Panc1 (cell line): ENCODE data around the gene SNAP25. TPM values are rescaled to one million over a fixed set of nuclear protein-coding genes. Genes with fewer than 3 reads are reported as not detected.

Experiments used
- ATAC-seq: fragments of 200-7000 bp; cut with Tn5 transposase; 2 replicates; pipeline ENCODE4 v1.9.1; 2020; ENCODE audit warnings: mild to moderate bottlenecking, moderate library complexity
- BruUV-seq: library from RNA; stranded (reverse); fragments of 400-500 nt; replicated peaks from 2 replicates; lab custom pipeline; 2021; lab: Mats Ljungman, UMichigan
- CTCF ChIA-PET: fragments of 300-600 bp; sonication (Branson Sonifier 250); formaldehyde crosslinking; loops from one replicate; lab custom pipeline; 2022; ENCODE audit warnings: antibody characterized with exemption; lab: Charles Lee
- POLR2A ChIA-PET: fragments of 300-600 bp; sonication (Branson Sonifier 250); formaldehyde crosslinking; loops from one replicate; lab custom pipeline; 2022; ENCODE audit warnings: antibody characterized with exemption; lab: Charles Lee
- DNase-seq: peaks from one replicate; pipeline ENCODE4 v3.0.0-alpha.2; 2010; ENCODE audit warnings: low read depth, low spot score
- H3K27ac ChIP-seq: 2 replicates; pipeline ENCODE4 v1.5.1; 2011; ENCODE audit warnings: mild to moderate bottlenecking, low read length, inconsistent platforms
- H3K27me3 ChIP-seq: fragments of 200-500 bp; sonication (Bioruptor generic); 2 replicates; pipeline ENCODE4 v1.6.0; 2014; ENCODE audit warnings: low read length, inconsistent platforms; ENCODE audit not compliant: control insufficient read depth, insufficient read depth
- H3K36me3 ChIP-seq: fragments of 200-500 bp; sonication (Bioruptor generic); 2 replicates; pipeline ENCODE4 v1.5.1; 2014; ENCODE audit warnings: inconsistent platforms, mild to moderate bottlenecking, low read length, moderate library complexity; ENCODE audit not compliant: control insufficient read depth, insufficient read depth
- H3K4me1 ChIP-seq: 2 replicates; pipeline ENCODE4 v1.5.1; 2011; ENCODE audit warnings: inconsistent platforms, mild to moderate bottlenecking, low read length, moderate library complexity; ENCODE audit not compliant: control insufficient read depth, insufficient read depth
- H3K4me3 ChIP-seq, 2 experiments: 2 replicates each; pipeline ENCODE4 v1.5.1; 2011 to 2012; ENCODE audit warnings: low read depth in 2 of 2, low read length in 2 of 2, mild to moderate bottlenecking in 2 of 2, inconsistent platforms in 1 of 2, moderate library complexity in 1 of 2
- H3K9me3 ChIP-seq: fragments of 200-500 bp; sonication (Bioruptor generic); 2 replicates; pipeline ENCODE4 v1.5.1; 2014; ENCODE audit warnings: low read depth, mild to moderate bottlenecking, inconsistent platforms, low read length, moderate library complexity; ENCODE audit not compliant: control insufficient read depth, insufficient read depth
- CTCF ChIP-seq: fragments of 450-650 bp; IDR thresholded peaks from 2 replicates; pipeline ENCODE4 v1.5.1; 2017; ENCODE audit warnings: mild to moderate bottlenecking
- POLR2AphosphoS5 ChIP-seq: IDR thresholded peaks from 2 replicates; pipeline ENCODE4 v1.6.1; 2012; ENCODE audit warnings: mild to moderate bottlenecking, low read depth, low read length, moderate library complexity
- REST ChIP-seq, 2 experiments: IDR thresholded peaks; 2 replicates each; pipeline ENCODE4 v1.6.1; 2011 to 2012; ENCODE audit warnings: low read depth in 2 of 2, control low read depth in 1 of 2, low read length in 1 of 2, mild to moderate bottlenecking in 1 of 2, moderate library complexity in 1 of 2; ENCODE audit not compliant: insufficient read depth in 1 of 2
- SIN3A ChIP-seq: IDR thresholded peaks from 2 replicates; pipeline ENCODE4 v1.6.1; 2012; ENCODE audit warnings: low read depth, mild to moderate bottlenecking, low read length, moderate library complexity, borderline replicate concordance; ENCODE audit not compliant: insufficient read depth
- TCF7L2 ChIP-seq: IDR thresholded peaks from 2 replicates; pipeline ENCODE4 v1.6.1; 2011; ENCODE audit warnings: mild to moderate bottlenecking, low read depth, low read length, inconsistent platforms
- in situ Hi-C: cut with HindIII; loops from 2 replicates; pipeline ENCODE4 v1.10.0; 2016; ENCODE audit warnings: low sequenced_read_pairs, low pct_unique_long_range_greater_than_20kb
- intact Hi-C: fragments of 100-400 bp; cut with micrococcal nuclease; formaldehyde crosslinking; loops from one replicate; pipeline ENCODE4 v1.10.0; 2022; ENCODE audit not compliant: unreplicated experiment
- total RNA-seq: library from RNA; stranded (reverse); gene quantifications from one replicate; pipeline ENCODE4 v1.2.1, GENCODE V29; 2021; ENCODE audit not compliant: unreplicated experiment

The SNAP25 gene
- total RNA-seq, 1 experiment from 2014 or later, result 0.69 TPM

- Histone ChIP-seq H3K4me3 (no peak overlapping the region), H3K36me3 (no peaks in the 10 kb centered on the region), H3K27me3 (peaks cover 3% of the 10 kb centered on the region), H3K4me1 (no peaks in the 10 kb centered on the region), H3K9me3 (no peaks in the 10 kb centered on the region), H3K27ac (no peak overlapping the region)
- in situ Hi-C loops (no loop called here), intact Hi-C loops (no loop called here)
- DNase-seq (no peak), ATAC-seq (no peak)
- no TSS peak for BruUV-seq
- TF ChIP-seq POLR2AphosphoS5 (no peak), TCF7L2 (no peak), CTCF (no peak), REST (IDR thresholded peaks at IDR 0.05; ENCODE audit: insufficient read depth in 1 of 2, low read depth in 2 of 2, low read length in 1 of 2) (no peak), SIN3A (no peak)
- CTCF ChIA-PET, result no interaction called here
- POLR2A ChIA-PET, result no interaction called here
These were observed 18.2 kb downstream of the SNAP25 start for GRCh38 chr20:10236540-10237533.

GRCh38 chr20:10239954-10240353 is 21.3 kb downstream of the SNAP25 start:
- TF ChIP-seq REST (IDR thresholded peaks at IDR 0.05; ENCODE audit: insufficient read depth in 1 of 2, low read depth in 2 of 2, low read length in 1 of 2) (no peak), CTCF (no peak), SIN3A (no peak), TCF7L2 (no peak), POLR2AphosphoS5 (no peak)
- BruUV-seq, result no TSS peak
- H3K27ac ChIP-seq, result no peak overlapping the region
- H3K9me3 ChIP-seq, result no peaks in the 10 kb centered on the region
- in situ Hi-C loops (no loop called here), intact Hi-C loops (no loop called here)
- no peaks in the 10 kb centered on the region for H3K36me3 ChIP-seq
- DNase-seq (no peak), ATAC-seq (no peak)
- H3K4me3 ChIP-seq, result no peak overlapping the region
- POLR2A ChIA-PET, result no interaction called here
- CTCF ChIA-PET, result no interaction called here
- no peaks in the 10 kb centered on the region for H3K4me1 ChIP-seq
- no peaks in the 10 kb centered on the region for H3K27me3 ChIP-seq
